CD4-positive, alpha-beta T cell treated with Interferon alpha-2 for 1 hour (primary cell): ENCODE measurements around the gene SFN.
"Not testable (repeated sequence)": the region's sequence is repeated elsewhere in the genome, so short reads cannot be mapped to it uniquely, and the experiment has no call there.

Source experiments
- DNase-seq, 2 donors: peaks; one replicate each; pipeline ENCODE4 v3.0.0-alpha.2; 2020 to 2022

The SFN gene

DNA sequence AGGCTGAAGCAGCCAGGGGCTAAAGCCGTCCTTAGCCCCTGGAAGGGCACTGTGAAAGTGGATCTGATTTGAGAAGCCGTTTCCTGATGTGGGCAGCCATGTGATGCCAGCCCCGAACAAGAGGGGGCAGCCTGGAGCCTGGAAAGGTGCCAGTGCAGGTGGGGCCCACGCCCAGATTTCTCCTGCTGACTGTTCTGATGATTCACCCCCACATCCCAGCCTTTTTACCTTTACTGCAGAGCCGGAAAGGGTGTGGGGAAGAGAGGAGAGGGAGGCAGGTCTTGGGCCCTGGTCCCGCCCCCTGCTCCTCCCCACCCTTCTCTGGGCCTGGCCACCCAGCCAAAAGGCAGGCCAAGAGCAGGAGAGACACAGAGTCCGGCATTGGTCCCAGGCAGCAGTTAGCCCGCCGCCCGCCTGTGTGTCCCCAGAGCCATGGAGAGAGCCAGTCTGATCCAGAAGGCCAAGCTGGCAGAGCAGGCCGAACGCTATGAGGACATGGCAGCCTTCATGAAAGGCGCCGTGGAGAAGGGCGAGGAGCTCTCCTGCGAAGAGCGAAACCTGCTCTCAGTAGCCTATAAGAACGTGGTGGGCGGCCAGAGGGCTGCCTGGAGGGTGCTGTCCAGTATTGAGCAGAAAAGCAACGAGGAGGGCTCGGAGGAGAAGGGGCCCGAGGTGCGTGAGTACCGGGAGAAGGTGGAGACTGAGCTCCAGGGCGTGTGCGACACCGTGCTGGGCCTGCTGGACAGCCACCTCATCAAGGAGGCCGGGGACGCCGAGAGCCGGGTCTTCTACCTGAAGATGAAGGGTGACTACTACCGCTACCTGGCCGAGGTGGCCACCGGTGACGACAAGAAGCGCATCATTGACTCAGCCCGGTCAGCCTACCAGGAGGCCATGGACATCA lies at the start of gene SFN:
TSS of gene SFN (plus strand) at position 369 of the 904 bp plus-strand sequence. CDS start at position 433, 64 bp downstream.
- DNase-seq = peak in 1 of 2 donors; percentile 53

DNA sequence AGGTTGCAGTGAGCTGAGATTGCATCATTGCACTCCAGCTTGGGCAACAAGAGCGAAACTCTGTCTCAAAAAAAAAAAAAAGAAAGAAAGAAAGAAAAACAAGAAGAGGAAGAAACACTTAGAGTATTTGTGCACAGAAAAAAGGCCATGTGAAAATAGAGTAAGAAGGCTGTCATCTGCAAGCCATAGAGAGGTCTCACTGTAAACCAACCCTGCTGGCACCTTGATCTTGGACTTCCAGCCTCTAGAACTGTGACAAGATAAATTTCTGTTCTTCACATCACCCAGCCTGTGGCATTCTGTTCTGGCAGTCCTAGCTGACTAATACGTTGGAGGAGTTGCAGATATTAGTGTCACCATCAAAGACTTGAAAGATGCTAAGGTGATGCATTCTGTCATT lies 48.6 kb upstream of the SFN start:
- no peak for DNase-seq

DNA sequence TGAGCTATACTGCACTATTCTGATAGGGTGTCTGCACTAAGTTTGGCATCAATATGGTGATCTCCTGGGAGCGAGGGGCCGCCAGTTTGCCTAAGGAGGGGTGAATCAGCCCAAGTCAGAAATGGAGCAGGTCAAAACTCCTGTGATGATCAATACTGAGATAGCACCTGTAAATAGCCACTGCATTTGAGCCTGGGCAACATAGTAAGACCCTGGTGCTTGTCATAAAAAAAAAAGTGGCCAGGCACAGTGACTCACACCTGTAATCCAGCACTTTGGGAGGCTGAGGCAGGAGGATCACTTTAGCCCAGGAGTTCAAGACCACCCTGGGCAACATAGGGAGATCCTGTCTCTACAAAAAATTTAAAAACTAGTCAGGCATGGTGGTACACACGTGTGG lies 48.1 kb upstream of the SFN start:
- DNase-seq = no peak

DNA sequence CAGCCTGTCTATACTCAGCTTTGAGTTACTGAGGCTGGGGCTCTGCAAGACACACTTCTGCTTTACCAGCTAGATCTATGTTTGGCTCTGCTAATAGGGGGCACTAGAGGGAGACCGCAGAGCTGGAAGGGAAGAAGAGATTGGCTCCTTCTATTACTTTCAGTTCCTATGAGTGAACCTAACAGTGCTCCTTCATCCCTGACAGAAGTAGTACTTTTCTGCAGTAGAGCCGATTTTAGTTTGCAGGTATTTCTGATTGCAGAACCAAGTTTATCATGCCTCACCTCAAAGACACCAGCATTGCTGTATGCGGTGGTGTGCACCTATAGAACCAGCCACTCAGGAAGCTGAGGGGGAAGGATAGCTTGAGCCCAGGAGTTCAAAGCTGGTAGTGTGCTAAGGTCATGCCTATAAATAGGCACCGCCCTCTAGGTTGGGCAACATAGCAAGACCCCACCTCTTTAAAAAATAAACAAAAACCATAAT lies 42.1 kb upstream of the SFN start:
- DNase-seq = peak; percentile 69 to 75

DNA sequence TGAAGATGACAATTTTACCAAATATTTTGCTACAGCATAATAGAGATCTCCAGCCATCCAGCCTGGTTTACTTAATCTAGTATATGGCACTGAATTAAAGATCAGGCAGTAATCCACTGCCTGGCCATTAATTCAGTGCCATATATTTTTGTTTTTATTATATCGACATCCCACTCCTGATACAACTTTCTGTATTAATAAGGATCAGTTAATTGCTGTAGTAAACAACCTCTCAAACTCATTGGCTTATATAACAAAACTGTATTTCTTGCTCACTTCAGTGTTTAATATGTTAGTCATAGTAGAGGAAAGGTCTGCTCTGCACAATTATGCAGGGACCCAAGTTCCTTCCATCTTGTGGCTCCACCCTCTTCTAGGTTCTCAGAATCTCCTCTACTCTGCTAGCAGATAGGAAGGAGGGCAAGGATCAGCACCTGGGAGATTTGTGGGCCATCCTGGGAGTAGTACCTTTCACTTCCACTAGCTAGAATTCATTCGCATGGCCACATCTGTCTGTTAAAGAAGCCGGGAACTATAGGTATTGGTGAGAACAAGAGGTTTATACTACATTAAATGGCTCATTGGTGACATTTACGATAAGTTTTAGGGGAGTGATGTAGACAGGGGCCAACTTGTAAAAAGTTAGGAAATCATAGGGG lies 40.1 kb upstream of the SFN start:
- no peak for DNase-seq

DNA sequence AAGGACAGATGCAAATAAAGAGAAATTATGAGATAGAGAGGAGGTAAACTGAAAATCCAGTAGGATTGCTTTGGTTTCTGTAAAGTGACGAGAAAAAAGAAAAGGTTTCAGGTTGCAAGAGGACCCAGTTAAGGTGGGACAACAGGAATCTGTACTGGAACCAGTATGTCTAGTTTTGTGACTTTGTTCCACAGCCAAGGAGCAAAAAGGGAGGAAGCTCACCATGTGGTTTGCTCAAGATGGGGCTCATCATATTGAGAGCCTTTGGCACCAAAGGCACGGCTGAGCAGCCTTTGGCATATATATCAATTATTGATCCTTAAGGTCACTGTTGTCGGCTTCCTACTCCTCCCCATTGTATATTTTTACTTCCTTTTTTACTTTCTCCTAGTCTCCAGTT lies 38.2 kb upstream of the SFN start:
- DNase-seq = no peak

DNA sequence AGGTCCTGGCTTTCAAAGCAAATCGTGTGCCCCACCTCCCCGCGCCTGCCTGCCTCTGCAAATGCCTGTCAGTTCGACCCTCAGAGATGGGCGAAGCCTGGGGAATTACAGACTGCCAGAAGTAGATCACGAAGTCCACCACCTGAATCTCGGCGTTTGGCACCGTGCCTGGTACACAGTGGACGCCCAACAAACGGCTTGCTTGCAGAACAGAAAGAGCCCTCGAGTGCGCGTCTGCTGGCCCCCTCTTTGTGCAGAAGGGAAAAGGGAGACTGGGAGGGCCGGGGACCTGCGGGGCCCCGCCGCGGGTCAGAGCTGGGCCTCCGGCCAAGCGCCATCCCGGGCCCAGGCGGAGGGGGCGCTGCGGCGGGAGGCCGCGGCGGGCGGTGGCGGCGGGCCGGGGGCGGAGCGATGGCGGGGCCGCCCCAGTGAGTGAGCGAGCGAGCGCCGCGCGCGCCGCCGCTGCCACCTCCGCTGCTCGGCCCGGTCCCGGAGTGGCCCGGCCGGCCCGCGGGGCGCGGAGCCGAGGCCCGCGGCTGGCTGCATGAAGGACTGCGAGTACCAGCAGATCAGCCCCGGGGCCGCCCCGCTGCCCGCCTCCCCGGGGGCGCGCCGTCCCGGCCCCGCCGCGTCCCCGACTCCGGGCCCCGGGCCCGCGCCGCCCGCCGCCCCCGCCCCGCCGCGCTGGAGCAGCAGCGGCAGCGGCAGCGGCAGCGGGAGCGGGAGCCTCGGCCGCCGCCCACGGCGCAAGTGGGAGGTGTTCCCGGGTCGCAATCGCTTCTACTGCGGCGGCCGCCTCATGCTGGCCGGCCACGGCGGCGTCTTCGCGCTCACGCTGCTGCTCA lies 36.5 kb upstream of the SFN start, which contains the start of gene ZDHHC18:
TSS of gene ZDHHC18 (plus strand) at position 428 of the 845 bp plus-strand sequence. CDS start at position 545, 117 bp downstream.
- peak; percentile 63 to 81 for DNase-seq

DNA sequence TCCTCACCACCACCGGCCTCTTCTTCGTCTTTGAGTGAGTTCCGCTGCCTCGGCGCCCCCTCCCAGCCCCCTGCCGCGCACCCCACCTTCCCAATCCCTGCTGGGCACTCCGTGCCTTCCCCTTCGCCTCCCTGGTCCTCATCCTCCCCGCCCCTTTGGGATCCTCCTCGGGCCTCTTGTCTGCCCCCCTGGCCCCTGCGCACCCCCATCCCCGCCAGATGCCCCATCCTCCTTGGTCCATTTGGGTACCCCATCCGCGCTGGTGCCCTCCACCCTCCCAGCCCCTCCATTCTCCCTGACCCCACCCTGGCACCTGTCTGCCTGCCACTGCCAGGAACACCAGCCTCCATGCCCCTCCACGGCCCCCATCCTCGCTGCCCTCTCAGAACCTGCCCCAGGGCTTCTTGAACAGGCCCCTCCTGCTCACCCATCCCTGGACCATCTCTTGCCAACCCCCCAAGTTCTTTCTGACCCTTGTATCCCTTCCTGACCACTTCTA lies 35.8 kb upstream of the SFN start:
- no peak for DNase-seq

DNA sequence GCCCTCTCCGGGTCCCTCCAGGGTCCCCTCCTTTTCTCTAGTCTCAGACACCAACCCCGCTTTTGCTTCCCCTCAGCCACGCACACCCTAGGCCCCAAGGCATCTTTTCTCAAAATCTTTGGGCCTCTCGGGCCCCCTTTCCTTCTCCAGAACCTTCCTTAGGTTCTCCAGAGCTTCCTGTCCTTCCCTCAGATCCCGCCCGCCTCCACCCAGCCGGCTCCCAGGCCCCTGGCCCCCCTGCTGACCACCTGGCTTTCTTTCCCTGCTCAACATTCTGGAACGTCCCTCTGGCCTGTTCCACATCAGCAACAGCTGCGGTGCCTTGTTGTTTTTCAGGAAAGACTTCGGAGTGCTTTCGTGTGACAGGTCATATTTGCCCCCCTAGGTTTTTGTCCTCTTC lies 35.3 kb upstream of the SFN start:
- no peak for DNase-seq

DNA sequence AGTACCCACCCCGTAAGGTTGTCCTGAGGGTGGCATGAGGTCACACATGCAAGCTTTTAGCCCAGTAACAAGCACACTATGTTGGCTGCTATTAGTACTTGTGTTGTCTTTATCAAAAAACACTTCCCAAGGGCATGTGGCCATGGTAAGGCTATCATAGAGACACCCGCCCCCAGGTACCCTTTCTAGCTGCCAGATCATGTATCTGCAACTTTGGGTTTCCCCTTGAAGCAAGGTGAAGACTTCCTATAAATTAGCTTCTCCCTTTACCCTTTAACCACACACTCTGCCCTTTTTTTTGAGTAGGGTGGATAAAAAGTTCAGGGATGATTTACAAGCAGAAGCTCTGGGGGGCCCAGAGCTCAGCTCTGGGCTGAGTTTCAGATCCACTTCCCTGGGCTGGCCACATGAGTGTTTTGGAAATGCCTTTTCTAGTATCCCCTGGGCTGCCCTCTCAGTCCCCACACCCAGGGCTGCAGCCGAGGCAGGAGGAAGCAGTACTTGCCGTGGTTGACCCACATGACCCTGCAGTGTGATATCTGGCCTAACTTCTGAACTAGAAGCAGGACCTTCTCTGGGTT lies 34.4 kb upstream of the SFN start:
- DNase-seq = peak; percentile 36 to 73

DNA sequence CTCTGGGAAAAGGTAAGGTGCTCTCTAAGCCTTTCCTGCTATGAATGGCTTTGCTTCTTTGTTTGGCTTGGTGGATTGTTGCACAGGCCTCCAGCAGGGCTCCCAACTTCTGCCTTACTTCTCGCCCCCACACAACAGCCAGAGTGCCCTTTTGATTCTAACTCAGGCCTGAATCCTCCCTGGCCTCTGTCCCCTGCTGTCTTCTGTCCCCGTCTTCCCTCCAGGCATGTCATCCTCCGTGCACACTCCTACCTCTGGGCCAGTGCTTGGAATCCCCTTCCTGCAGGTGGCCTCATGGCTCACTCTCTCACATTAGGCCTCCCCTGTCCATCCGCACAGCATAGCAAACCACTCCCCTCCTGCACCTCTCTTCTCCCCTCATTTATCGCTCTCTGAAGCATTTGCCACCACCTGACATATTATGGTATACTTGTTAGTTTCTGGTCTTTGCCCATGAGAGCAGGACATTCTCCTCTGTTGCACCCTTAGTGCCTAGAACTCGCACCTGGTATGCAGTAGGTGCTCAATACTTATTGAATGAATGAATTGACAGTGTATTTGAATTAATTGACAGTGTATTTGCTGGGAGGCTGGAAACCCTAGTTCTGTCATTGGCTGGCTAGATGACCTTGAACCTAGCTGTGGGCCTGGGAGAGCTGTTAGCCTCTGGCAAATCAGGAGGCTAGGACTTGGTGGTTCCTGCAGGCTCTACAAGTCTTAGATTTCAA lies 33.6 kb upstream of the SFN start:
- no peak for DNase-seq

DNA sequence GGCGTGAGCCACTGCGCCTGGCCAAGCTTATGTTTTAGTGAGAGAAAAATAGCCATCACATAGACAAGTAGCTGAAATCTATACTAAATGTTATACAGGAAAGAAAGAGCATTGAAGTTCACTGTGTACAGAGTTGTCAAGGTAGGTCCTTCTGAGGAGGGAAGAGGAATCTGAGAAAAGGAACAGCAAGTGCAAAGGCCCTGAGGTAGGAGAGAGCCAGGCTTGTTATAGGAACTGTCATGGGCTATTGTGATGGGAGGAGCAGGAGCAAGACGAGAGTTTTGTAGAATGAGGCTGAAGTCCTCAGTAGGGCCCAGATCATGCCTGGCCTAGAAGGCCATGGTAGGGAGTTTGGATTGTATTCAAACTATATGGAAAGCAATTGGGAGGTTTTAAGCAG lies 31.9 kb upstream of the SFN start:
- no peak for DNase-seq

DNA sequence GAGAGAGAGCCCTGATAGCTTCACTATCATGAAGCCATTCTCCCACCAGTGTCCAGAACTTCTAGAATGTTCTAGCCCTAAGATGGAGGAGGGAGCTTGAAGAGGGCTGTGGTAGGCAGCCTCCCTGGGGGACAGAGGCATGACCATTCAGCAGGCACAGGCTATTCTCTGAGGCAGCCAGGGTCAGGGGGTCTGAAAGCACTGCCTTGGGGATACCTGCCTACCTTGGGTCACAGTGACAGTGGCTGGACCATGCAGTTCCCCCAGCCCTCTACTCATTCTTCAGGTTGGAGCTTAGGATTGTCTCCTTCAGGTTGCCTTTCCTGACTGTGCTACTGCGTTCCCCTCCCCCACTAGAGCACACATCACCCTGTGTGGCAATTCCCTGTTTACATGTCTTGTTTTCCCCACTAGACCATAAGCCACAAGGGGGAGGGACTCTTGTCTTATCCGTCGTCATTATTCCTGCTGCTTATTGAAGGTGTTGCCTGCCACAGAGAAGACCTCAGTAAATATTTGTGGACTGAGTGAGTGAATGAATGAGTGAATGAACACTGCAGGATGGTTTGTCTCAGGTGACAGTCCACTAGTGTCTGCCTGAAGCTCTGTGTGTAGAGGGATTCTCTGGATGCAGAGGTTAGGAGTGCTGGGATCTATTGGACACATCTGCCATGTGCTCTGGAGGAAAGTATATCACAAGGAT lies 31.3 kb upstream of the SFN start:
- DNase-seq = peak; percentile 19 to 61

DNA sequence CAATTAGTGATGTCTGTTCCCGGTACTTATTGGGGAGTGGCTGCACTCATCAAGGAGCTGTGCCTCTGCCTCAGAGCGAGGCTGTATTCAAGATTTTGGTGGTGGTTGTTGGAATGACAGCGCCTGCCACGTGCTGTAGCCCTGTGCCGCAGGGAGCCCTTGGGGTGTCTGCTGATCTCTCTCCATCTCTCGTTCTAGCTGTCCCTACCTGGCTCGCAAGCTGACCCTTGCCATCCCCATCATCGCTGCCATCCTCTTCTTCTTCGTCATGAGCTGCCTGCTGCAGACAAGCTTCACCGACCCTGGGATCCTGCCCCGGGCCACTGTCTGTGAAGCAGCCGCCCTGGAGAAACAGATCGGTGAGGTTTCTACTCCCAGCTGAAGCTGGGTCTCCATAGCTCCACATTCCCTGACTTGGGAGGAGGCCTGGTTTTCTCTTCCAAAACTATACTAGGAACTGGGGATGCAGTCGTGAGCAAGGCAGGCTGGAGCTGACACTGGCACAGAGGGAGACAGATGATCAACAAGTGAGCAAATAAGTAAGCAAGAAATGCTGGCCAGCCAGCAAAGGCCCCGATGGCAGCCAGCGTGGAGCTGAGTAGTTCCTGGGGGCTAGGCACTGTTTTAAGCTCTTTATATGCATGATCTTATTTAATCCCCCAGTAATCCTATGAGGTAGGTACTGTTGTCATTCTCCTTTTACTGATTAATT lies 30.5 kb upstream of the SFN start:
- no peak for DNase-seq

DNA sequence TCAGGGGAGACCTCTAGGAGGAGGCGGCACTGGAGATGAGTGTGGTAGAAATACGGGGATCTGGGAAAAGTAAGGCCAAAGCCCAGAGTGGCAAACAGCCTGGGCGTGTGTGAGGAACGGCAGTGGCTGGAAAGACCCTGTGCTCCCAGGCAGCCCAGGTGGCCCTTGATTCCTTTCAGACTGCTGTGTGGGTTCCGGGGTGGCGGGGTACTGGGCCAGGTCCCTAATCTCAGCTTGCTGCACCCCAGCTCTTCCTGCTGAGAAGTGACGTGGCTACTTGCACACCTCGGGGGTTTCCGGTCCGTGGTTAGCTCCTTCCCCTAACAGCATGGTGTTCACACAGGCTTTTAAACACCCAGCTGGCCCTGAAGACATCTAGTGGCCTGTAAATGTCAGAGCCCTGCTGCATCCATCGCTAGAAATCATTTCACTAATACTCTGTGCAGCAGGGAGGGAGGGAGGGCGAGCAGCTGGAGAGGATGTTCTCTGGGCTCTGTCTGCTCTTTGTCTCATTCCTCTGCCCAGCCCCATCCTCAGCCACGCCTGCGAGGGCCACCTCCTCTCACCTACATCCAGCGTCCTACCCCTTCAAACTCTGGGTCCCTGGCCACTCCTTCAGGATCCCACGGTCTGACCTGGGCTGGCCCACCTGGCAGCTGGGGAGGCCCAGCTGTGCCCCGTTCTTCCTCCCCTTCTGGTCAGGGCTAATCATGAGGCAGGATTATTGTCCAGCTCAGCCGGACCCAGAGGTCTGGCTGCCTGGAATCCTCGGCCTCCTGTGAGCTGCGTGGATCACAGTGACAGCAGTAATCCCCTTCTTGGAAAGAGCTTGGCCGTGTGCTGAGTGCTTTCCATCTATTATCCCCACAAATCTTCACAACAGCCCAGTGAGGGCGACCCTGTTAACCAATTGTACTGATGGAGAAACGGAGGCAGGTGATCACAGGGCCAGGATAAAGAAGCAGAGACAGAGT lies 29.2 kb upstream of the SFN start:
- peak; percentile 96 for DNase-seq

DNA sequence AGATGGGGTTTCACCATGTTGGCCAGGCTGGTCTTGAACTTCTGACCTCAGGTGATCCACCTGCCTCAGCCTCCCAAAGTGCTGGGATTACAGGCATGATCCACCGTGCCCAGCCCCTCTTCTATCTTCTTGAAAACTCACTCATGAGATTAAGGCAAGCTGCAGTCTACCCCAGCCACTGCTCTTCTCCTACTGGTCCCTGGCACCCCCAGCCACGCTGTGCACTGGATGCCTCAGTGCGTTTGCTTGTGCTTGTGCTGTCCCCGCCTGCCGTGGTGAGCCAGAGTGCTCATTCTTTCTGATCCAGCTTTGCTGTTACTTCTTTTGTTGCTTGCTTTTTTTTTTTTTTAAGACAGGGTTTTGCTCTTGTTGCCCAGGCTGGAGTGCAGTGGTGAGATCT lies 25.3 kb upstream of the SFN start:
- DNase-seq = not testable (repeated sequence)

DNA sequence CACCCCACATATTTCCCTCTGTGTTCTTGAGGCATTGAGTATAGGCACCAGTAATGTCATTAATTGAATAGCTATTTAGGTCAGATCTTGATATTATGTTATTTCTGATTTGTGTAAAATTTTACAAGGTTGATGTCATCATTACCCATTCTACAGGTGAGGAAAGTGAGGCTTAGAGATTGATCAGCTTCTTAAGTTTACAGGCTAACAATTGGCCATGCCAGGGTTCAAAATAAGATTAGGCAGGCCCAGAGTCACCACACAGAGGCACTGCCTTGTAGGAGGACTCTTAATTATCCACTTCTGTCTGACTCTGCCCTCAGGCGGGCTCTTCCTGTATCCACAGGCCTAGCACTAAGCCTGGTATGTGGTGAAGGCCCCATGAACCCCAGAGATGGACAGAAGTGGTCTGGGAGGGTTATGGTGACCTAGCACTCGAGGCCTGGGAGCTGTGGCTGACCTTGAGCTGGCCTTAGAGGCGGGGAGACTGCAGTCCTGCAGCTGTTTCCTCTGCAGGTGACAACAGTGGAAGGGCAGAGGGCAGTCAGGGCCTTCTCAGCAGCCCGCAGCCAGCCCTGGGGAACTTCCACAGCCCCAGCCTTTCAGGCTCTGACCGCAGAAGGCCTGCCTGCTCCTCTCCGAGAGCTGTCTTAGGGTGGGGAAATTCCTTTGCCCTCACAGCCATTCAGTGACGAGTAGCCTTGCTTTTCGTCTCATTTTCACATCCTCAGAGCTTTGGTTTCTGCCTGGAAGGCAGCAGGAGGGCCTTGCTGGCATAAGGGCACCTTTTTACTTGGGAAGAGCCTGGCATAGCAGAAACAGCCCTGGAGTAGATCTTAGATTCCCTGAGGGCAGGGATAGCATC lies 24.2 kb upstream of the SFN start:
- DNase-seq = peak; percentile 62 to 81

DNA sequence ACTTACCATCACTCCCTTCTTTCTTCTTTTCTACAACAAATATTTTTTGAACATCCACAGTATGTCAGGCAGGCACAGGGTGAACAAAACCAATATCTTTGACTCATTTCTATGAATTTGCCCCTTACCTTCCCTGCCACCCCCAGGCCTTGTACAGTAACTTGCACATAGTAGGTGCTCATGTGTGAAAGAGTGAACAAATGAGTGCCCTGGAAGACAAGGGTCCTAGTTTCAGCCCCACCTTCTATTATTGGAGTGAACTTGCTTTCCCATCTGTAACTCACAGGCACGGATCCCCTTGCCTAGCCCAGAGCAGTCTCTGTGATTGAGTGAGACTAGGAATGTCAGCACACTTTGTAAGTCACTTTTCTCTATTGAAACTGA lies 23.6 kb upstream of the SFN start:
- DNase-seq = no peak
